SK-N-SH treated with all-trans-retinoic acid at 6 μM for 48 hours (cell line): ENCODE measurements around the gene FAF1.

ENCODE experiments used
- ATAC-seq: fragments of 200-7000 bp; cut with Tn5 transposase; 3 replicates; pipeline ENCODE4 v1.9.1; 2020; ENCODE audit warnings: mild to moderate bottlenecking, moderate library complexity
- ARNTL ChIP-seq: fragments of 450-650 bp; formaldehyde crosslinking; IDR thresholded peaks from 2 replicates; pipeline ENCODE4 v1.5.0; 2020; ENCODE audit warnings: low read depth, mild to moderate bottlenecking, moderate library complexity, borderline replicate concordance
- BACH2 ChIP-seq: fragments of 250-450 bp; sonication (Bioruptor Pico); IDR thresholded peaks from 2 replicates; pipeline ENCODE4 v1.9.0; 2021; ENCODE audit warnings: mild to moderate bottlenecking, borderline replicate concordance
- CREB5 ChIP-seq: fragments of 250-450 bp; sonication (Bioruptor Pico); IDR thresholded peaks from 2 replicates; pipeline ENCODE4 v1.5.1; 2020; ENCODE audit warnings: low read depth, mild to moderate bottlenecking, moderate library complexity
- CSRNP3 ChIP-seq: fragments of 250-450 bp; sonication (Bioruptor Pico); IDR thresholded peaks from 2 replicates; pipeline ENCODE4 v1.5.1; 2021; ENCODE audit warnings: mild to moderate bottlenecking, moderate library complexity
- ESRRG ChIP-seq: fragments of 250-450 bp; sonication (Bioruptor Pico); IDR thresholded peaks from 2 replicates; pipeline ENCODE4 v1.6.1; 2021; ENCODE audit warnings: mild to moderate bottlenecking
- GLIS3 ChIP-seq: fragments of 250-450 bp; sonication (Bioruptor Pico); IDR thresholded peaks from 2 replicates; pipeline ENCODE4 v1.5.0; 2020; ENCODE audit warnings: mild to moderate bottlenecking, moderate library complexity
- ISL1 ChIP-seq: fragments of 250-450 bp; sonication (Bioruptor Pico); IDR thresholded peaks from 2 replicates; pipeline ENCODE4 v2.1.2; 2022; ENCODE audit warnings: mild to moderate bottlenecking, moderate library complexity
- OSR1 ChIP-seq: fragments of 250-450 bp; sonication (Bioruptor Pico); IDR thresholded peaks from 2 replicates; pipeline ENCODE4 v1.8.0; 2022; ENCODE audit warnings: moderate library complexity, mild to moderate bottlenecking, inconsistent platforms
- PATZ1 ChIP-seq: fragments of 250-450 bp; sonication (Bioruptor Pico); IDR thresholded peaks from 2 replicates; pipeline ENCODE4 v1.8.0; 2020; ENCODE audit warnings: mild to moderate bottlenecking, moderate library complexity, borderline replicate concordance
- POU6F1 ChIP-seq: fragments of 250-450 bp; sonication (Bioruptor Pico); IDR thresholded peaks from 2 replicates; pipeline ENCODE4 v1.8.0; 2021; ENCODE audit warnings: low read depth, mild to moderate bottlenecking, moderate library complexity, borderline replicate concordance
- PPARA ChIP-seq: fragments of 250-450 bp; sonication (Bioruptor Pico); IDR thresholded peaks from 2 replicates; pipeline ENCODE4 v1.5.0; 2020; ENCODE audit warnings: mild to moderate bottlenecking, borderline replicate concordance
- RARB ChIP-seq: fragments of 250-450 bp; sonication (Bioruptor Pico); IDR thresholded peaks from 2 replicates; pipeline ENCODE4 v1.8.0; 2021; ENCODE audit warnings: mild to moderate bottlenecking, moderate library complexity
- SNAI2 ChIP-seq: fragments of 250-450 bp; sonication (Bioruptor Pico); IDR thresholded peaks from 2 replicates; pipeline ENCODE4 v1.5.0; 2020; ENCODE audit warnings: mild to moderate bottlenecking, moderate library complexity
- TCF4 ChIP-seq: fragments of 250-450 bp; sonication (Bioruptor Pico); IDR thresholded peaks from 2 replicates; pipeline ENCODE4 v1.8.0; 2021; ENCODE audit warnings: mild to moderate bottlenecking, moderate library complexity, borderline replicate concordance
- TOX ChIP-seq: fragments of 250-450 bp; sonication (Bioruptor Pico); IDR thresholded peaks from 2 replicates; pipeline ENCODE4 v1.8.0; 2021; ENCODE audit warnings: mild to moderate bottlenecking, moderate library complexity, borderline replicate concordance
- TSHZ2 ChIP-seq: fragments of 250-450 bp; sonication (Bioruptor Pico); IDR thresholded peaks from 2 replicates; pipeline ENCODE4 v1.5.0; 2020; ENCODE audit warnings: mild to moderate bottlenecking, moderate library complexity
- ZC3H10 ChIP-seq: fragments of 250-450 bp; sonication (Bioruptor Pico); IDR thresholded peaks from 2 replicates; pipeline ENCODE4 v1.5.1; 2021; ENCODE audit warnings: mild to moderate bottlenecking, moderate library complexity
- ZFP3 ChIP-seq: fragments of 250-450 bp; sonication (Bioruptor Pico); IDR thresholded peaks from 2 replicates; pipeline ENCODE4 v1.5.0; 2020; ENCODE audit warnings: mild to moderate bottlenecking, moderate library complexity
- ZFP30 ChIP-seq: fragments of 450-650 bp; formaldehyde crosslinking; IDR thresholded peaks from 2 replicates; pipeline ENCODE4 v1.5.0; 2022; ENCODE audit warnings: mild to moderate bottlenecking, moderate library complexity
- ZNF565 ChIP-seq: fragments of 450-650 bp; formaldehyde crosslinking; conservative IDR thresholded peaks from 2 replicates; pipeline ENCODE4 v1.5.0; 2020; ENCODE audit warnings: low read depth, mild to moderate bottlenecking, moderate library complexity
- ZNF70 ChIP-seq: fragments of 450-650 bp; formaldehyde crosslinking; IDR thresholded peaks from 2 replicates; pipeline ENCODE4 v1.5.0; 2020; ENCODE audit warnings: mild to moderate bottlenecking, moderate library complexity
- ZNF8 ChIP-seq: fragments of 450-650 bp; formaldehyde crosslinking; IDR thresholded peaks from 2 replicates; pipeline ENCODE4 v1.5.0; 2020; ENCODE audit warnings: mild to moderate bottlenecking, moderate library complexity

Gene FAF1

GRCh38 chr1:50488356-50488755, 471.7 kb downstream of the FAF1 start:
- no peak for TF ChIP-seq ISL1 (CRISPR knock-in tag)
- TF ChIP-seq POU6F1 = no peak
- TF ChIP-seq TCF4 (CRISPR knock-in tag) = no peak
- TF ChIP-seq ZFP30 = no peak
- TF ChIP-seq PATZ1 (CRISPR knock-in tag) = no peak
- TF ChIP-seq OSR1 (CRISPR knock-in tag) = no peak
- TF ChIP-seq ZNF70 (CRISPR knock-in tag) = no peak
- no peak for TF ChIP-seq BACH2
- no peak for TF ChIP-seq RARB (CRISPR knock-in tag)
- TF ChIP-seq ARNTL (CRISPR knock-in tag) = no peak
- no peak for TF ChIP-seq GLIS3 (CRISPR knock-in tag)
- no peak for TF ChIP-seq ZNF565 (CRISPR knock-in tag)
- no peak for TF ChIP-seq TSHZ2
- no peak for TF ChIP-seq SNAI2
- TF ChIP-seq ZNF8 = no peak
- no peak for TF ChIP-seq PPARA (CRISPR knock-in tag)
- ATAC-seq = no peak

- TF ChIP-seq CREB5 (CRISPR knock-in tag) = no peak
- TF ChIP-seq, all 23 proteins: peak for 0
- no peak for ATAC-seq
These were observed 472.3 kb downstream of the FAF1 start for GRCh38 chr1:50487725-50488124.

- no peak for ATAC-seq
- TF ChIP-seq PATZ1 (CRISPR knock-in tag) = no peak
- TF ChIP-seq OSR1 (CRISPR knock-in tag) = no peak
- no peak for TF ChIP-seq ZC3H10 (CRISPR knock-in tag)
- TF ChIP-seq TSHZ2 = no peak
- TF ChIP-seq ESRRG (CRISPR knock-in tag) = no peak
- TF ChIP-seq CREB5 (CRISPR knock-in tag) = no peak
- TF ChIP-seq TOX (CRISPR knock-in tag) = no peak
- no peak for TF ChIP-seq ZNF70 (CRISPR knock-in tag)
- no peak for TF ChIP-seq SNAI2
- TF ChIP-seq RARB (CRISPR knock-in tag) = no peak
- TF ChIP-seq PPARA (CRISPR knock-in tag) = no peak
- TF ChIP-seq CSRNP3 (CRISPR knock-in tag) = no peak
- no peak for TF ChIP-seq BACH2
- TF ChIP-seq ISL1 (CRISPR knock-in tag) = no peak
- TF ChIP-seq ZNF565 (CRISPR knock-in tag) = no peak
- TF ChIP-seq ZFP3 (CRISPR knock-in tag) = no peak
- TF ChIP-seq TCF4 (CRISPR knock-in tag) = no peak
- no peak for TF ChIP-seq GLIS3 (CRISPR knock-in tag)
These were observed 478.8 kb downstream of the FAF1 start for GRCh38 chr1:50481142-50481736.
